Measurements from ENCODE around the gene ZNF763. TPM values are rescaled to one million over a fixed set of nuclear protein-coding genes. Genes with fewer than 3 reads are reported as not detected.
"Not testable (repeated sequence)": the region's sequence is repeated elsewhere in the genome, so short reads cannot be mapped to it uniquely, and the experiment has no call there.

ZNF763 gene
- total RNA-seq, 6 experiments from 2014 or later = 0.85 to 1.7 (median 1.1) TPM

GRCh38 chr19:11944656-11945055, 20.2 kb upstream of the ZNF763 start:
- TF ChIP-seq CTCF (IDR thresholded peaks at IDR 0.05) = no peak
- no peaks in the 10 kb centered on the region; the same call in 1 of the 2 replicates for H3K27me3 Mint-ChIP-seq (ENCODE audit: insufficient read depth)
- H3K36me3 Mint-ChIP-seq (ENCODE audit: low read depth) = peaks cover 96% of the 10 kb centered on the region
- H3K4me1 Mint-ChIP-seq (ENCODE audit: low read depth) = no peaks in the 10 kb centered on the region
- H3K9me3 Mint-ChIP-seq = peaks cover 96% of the 10 kb centered on the region
- no peak overlapping the region for H3K27ac Mint-ChIP-seq
- H3K4me3 Mint-ChIP-seq = no peak overlapping the region
- no peak for DNase-seq

- Mint-ChIP-seq H3K36me3 (ENCODE audit: low read depth) (peaks cover 94% of the 10 kb centered on the region), H3K4me1 (ENCODE audit: low read depth) (no peaks in the 10 kb centered on the region)
Measured at GRCh38 chr19:11948646-11949045, 16.2 kb upstream of the ZNF763 start.

GRCh38 chr19:11949201-11949600, 15.6 kb upstream of the ZNF763 start:
- H3K36me3 Mint-ChIP-seq (ENCODE audit: low read depth) = peaks cover 93% of the 10 kb centered on the region
- H3K27ac Mint-ChIP-seq = no peak overlapping the region
- H3K27me3 Mint-ChIP-seq (ENCODE audit: insufficient read depth) = no peaks in the 10 kb centered on the region; the same call in 1 of the 2 replicates
- H3K9me3 Mint-ChIP-seq = peaks cover 98% of the 10 kb centered on the region
- no peak for DNase-seq
- no peak overlapping the region for H3K4me3 Mint-ChIP-seq
- H3K4me1 Mint-ChIP-seq (ENCODE audit: low read depth) = no peaks in the 10 kb centered on the region
- TF ChIP-seq CTCF (IDR thresholded peaks at IDR 0.05) = no peak

More at GRCh38 chr19:11948646-11949045, 16.2 kb upstream of the ZNF763 start:
- peaks cover 99% of the 10 kb centered on the region for H3K9me3 Mint-ChIP-seq
- no peaks in the 10 kb centered on the region; the same call in 1 of the 2 replicates for H3K27me3 Mint-ChIP-seq (ENCODE audit: insufficient read depth)
- H3K27ac Mint-ChIP-seq = no peak overlapping the region
- DNase-seq = no peak
- TF ChIP-seq CTCF (IDR thresholded peaks at IDR 0.05) = no peak
- no peak overlapping the region for H3K4me3 Mint-ChIP-seq

- Mint-ChIP-seq H3K36me3 (ENCODE audit: low read depth) (peaks cover 89% of the 10 kb centered on the region), H3K9me3 (peaks cover 98% of the 10 kb centered on the region)
- H3K27me3 Mint-ChIP-seq (ENCODE audit: insufficient read depth); H3K4me1 Mint-ChIP-seq (ENCODE audit: low read depth); DNase-seq; H3K27ac Mint-ChIP-seq; H3K4me3 Mint-ChIP-seq: not testable (repeated sequence)
Measured at GRCh38 chr19:11949614-11950080, 15.2 kb upstream of the ZNF763 start.

- Mint-ChIP-seq H3K27me3 (ENCODE audit: insufficient read depth) (no peaks in the 10 kb centered on the region; the same call in none of the 2 replicates), H3K9me3 (peaks cover 95% of the 10 kb centered on the region), H3K4me1 (ENCODE audit: low read depth) (no peaks in the 10 kb centered on the region), H3K27ac (no peak overlapping the region), H3K36me3 (ENCODE audit: low read depth) (peaks cover 87% of the 10 kb centered on the region), H3K4me3 (no peak overlapping the region)
- DNase-seq = no peak
- no peak for TF ChIP-seq CTCF (IDR thresholded peaks at IDR 0.05)
Measured at GRCh38 chr19:11950312-11950711, 14.5 kb upstream of the ZNF763 start.

- Mint-ChIP-seq H3K36me3 (ENCODE audit: low read depth) (no peaks in the 10 kb centered on the region; the same call in 1 of the 2 replicates), H3K4me1 (ENCODE audit: low read depth) (peaks cover 21% of the 10 kb centered on the region), H3K27me3 (ENCODE audit: insufficient read depth) (peaks cover 4% of the 10 kb centered on the region), H3K4me3 (peak overlapping the region; percentile 91), H3K27ac (peak overlapping the region; percentile 91), H3K9me3 (no peaks in the 10 kb centered on the region; the same call in 1 of the 2 replicates)
- peak; percentile 36 for DNase-seq
- TF ChIP-seq CTCF (IDR thresholded peaks at IDR 0.05) = peak; percentile 91
Measured at GRCh38 chr19:11963566-11964355, 1.1 kb upstream of the ZNF763 start.

Measured in HFFc6 (cell line).